HG03354 (cell line): Measurements from ENCODE around the gene SNRNP35.
"Not testable (repeated sequence)": the region's sequence is repeated elsewhere in the genome, so short reads cannot be mapped to it uniquely, and the experiment has no call there.

ENCODE experiments used
- ATAC-seq: cut with Tn5 transposase; IDR thresholded peaks from one replicate; pipeline ENCODE4 v1.9.1; 2021; ENCODE audit warnings: mild to moderate bottlenecking; ENCODE audit not compliant: unreplicated experiment, poor library complexity, severe bottlenecking

The SNRNP35 gene

GRCh38 chr12:123445388-123446332 is 12.3 kb upstream of the SNRNP35 start:
- ATAC-seq = no peak

GRCh38 chr12:123446333-123446713 is 11.6 kb upstream of the SNRNP35 start:
- no peak for ATAC-seq

- no peak for ATAC-seq
Measured at GRCh38 chr12:123449249-123449733, 8.6 kb upstream of the SNRNP35 start.

- no peak for ATAC-seq
Measured at GRCh38 chr12:123449856-123450255, 8.1 kb upstream of the SNRNP35 start.

GRCh38 chr12:123450636-123451035 is 7.3 kb upstream of the SNRNP35 start:
- no peak for ATAC-seq

GRCh38 chr12:123452276-123452550 is 5.7 kb upstream of the SNRNP35 start:
- ATAC-seq = not testable (repeated sequence)

- no peak for ATAC-seq
Measured at GRCh38 chr12:123453165-123453564, 4.8 kb upstream of the SNRNP35 start.

- not testable (repeated sequence) for ATAC-seq
Measured at GRCh38 chr12:123463174-123463573, 5.2 kb downstream of the SNRNP35 start.

- no peak for ATAC-seq
Measured at GRCh38 chr12:123465084-123465483, 7.1 kb downstream of the SNRNP35 start.

GRCh38 chr12:123468786-123469185 is 10.8 kb downstream of the SNRNP35 start:
- peak; percentile 68 for ATAC-seq

GRCh38 chr12:123469978-123470377 is 12.0 kb downstream of the SNRNP35 start:
- no peak for ATAC-seq

GRCh38 chr12:123471374-123472068 is 13.6 kb downstream of the SNRNP35 start:
- ATAC-seq = no peak

- ATAC-seq = no peak
Measured at GRCh38 chr12:123472438-123472849, 14.5 kb downstream of the SNRNP35 start.

- no peak for ATAC-seq
Measured at GRCh38 chr12:123474485-123475245, 16.7 kb downstream of the SNRNP35 start.

- ATAC-seq = no peak
Measured at GRCh38 chr12:123475246-123475703, 17.3 kb downstream of the SNRNP35 start.

- ATAC-seq = no peak
Measured at GRCh38 chr12:123478069-123478468, 20.1 kb downstream of the SNRNP35 start.

- no peak for ATAC-seq
Measured at GRCh38 chr12:123478762-123479161, 20.8 kb downstream of the SNRNP35 start.

GRCh38 chr12:123479442-123480180 is 21.7 kb downstream of the SNRNP35 start:
- no peak for ATAC-seq

- not testable (repeated sequence) for ATAC-seq
Measured at GRCh38 chr12:123481251-123481650, 23.3 kb downstream of the SNRNP35 start.
